Measurements from ENCODE around the gene CD99L2. TPM values are rescaled to one million over a fixed set of nuclear protein-coding genes. Genes with fewer than 3 reads are reported as not detected.

The CD99L2 gene
- total RNA-seq, 1 donor from 2014 or later: 49.9 TPM

DNA sequence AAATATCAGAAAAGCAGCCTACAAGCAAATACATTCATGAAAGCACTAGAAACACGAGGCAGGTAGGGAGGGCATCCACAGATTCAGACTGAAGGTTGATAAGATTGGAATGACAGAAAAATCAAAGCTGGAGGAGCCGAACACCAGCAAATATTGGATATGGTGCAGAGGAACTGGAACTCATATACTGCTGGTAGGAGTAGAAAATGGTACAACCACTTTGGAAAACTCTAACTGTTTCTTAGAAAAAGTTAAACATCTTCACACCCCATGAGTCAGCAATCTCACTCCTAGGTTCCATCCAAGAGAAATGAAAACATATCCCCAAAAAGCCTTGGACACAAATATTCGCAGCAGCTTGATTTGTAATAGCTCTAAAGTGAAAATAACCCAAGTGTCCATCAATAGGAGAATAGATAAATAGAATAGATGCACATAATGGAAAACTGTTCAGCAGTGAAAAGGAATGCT, 27.1 kb downstream of the CD99L2 start:
- Mint-ChIP-seq H3K9me3 (ENCODE audit: unreplicated experiment) (no peaks in the 10 kb centered on the region), H3K4me1 (ENCODE audit: low read depth, unreplicated experiment) (peaks cover 9% of the 10 kb centered on the region), H3K4me3 (ENCODE audit: unreplicated experiment) (peak overlapping the region; percentile 38), H3K27me3 (ENCODE audit: unreplicated experiment) (no peaks in the 10 kb centered on the region), H3K36me3 (ENCODE audit: unreplicated experiment) (no peaks in the 10 kb centered on the region), H3K27ac (ENCODE audit: unreplicated experiment) (peak overlapping the region; percentile 86)
- no peak for DNase-seq
- TF ChIP-seq, protein P1, sequence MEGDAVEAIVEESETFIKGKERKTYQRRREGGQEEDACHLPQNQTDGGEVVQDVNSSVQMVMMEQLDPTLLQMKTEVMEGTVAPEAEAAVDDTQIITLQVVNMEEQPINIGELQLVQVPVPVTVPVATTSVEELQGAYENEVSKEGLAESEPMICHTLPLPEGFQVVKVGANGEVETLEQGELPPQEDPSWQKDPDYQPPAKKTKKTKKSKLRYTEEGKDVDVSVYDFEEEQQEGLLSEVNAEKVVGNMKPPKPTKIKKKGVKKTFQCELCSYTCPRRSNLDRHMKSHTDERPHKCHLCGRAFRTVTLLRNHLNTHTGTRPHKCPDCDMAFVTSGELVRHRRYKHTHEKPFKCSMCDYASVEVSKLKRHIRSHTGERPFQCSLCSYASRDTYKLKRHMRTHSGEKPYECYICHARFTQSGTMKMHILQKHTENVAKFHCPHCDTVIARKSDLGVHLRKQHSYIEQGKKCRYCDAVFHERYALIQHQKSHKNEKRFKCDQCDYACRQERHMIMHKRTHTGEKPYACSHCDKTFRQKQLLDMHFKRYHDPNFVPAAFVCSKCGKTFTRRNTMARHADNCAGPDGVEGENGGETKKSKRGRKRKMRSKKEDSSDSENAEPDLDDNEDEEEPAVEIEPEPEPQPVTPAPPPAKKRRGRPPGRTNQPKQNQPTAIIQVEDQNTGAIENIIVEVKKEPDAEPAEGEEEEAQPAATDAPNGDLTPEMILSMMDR (IDR thresholded peaks at IDR 0.05; ENCODE audit: partially characterized antibody, unreplicated experiment): no peak

GRCh38 chrX:150870487-150871340, 27.8 kb downstream of the CD99L2 start:
- H3K27ac Mint-ChIP-seq (ENCODE audit: unreplicated experiment): peak overlapping the region; percentile 86
- peaks cover 9% of the 10 kb centered on the region for H3K4me1 Mint-ChIP-seq (ENCODE audit: low read depth, unreplicated experiment)
- H3K4me3 Mint-ChIP-seq (ENCODE audit: unreplicated experiment): peak overlapping the region; percentile 38
- TF ChIP-seq, protein P1 (IDR thresholded peaks at IDR 0.05; ENCODE audit: partially characterized antibody, unreplicated experiment): no peak
- DNase-seq: peak; percentile 17
- no peaks in the 10 kb centered on the region for H3K9me3 Mint-ChIP-seq (ENCODE audit: unreplicated experiment)
- no peaks in the 10 kb centered on the region for H3K27me3 Mint-ChIP-seq (ENCODE audit: unreplicated experiment)
- H3K36me3 Mint-ChIP-seq (ENCODE audit: unreplicated experiment): no peaks in the 10 kb centered on the region

- Mint-ChIP-seq H3K27me3 (ENCODE audit: unreplicated experiment) (no peaks in the 10 kb centered on the region), H3K9me3 (ENCODE audit: unreplicated experiment) (no peaks in the 10 kb centered on the region), H3K4me3 (ENCODE audit: unreplicated experiment) (no peak overlapping the region), H3K27ac (ENCODE audit: unreplicated experiment) (no peak overlapping the region), H3K36me3 (ENCODE audit: unreplicated experiment) (no peaks in the 10 kb centered on the region), H3K4me1 (ENCODE audit: low read depth, unreplicated experiment) (peaks cover 9% of the 10 kb centered on the region)
- DNase-seq: no peak
- TF ChIP-seq, protein P1 (IDR thresholded peaks at IDR 0.05; ENCODE audit: partially characterized antibody, unreplicated experiment): no peak
These were observed 28.4 kb downstream of the CD99L2 start for GRCh38 chrX:150870029-150870428.

- H3K27ac Mint-ChIP-seq (ENCODE audit: unreplicated experiment): no peak overlapping the region
- H3K36me3 Mint-ChIP-seq (ENCODE audit: unreplicated experiment): no peaks in the 10 kb centered on the region
- TF ChIP-seq, protein P1 (IDR thresholded peaks at IDR 0.05; ENCODE audit: partially characterized antibody, unreplicated experiment): no peak
- no peaks in the 10 kb centered on the region for H3K27me3 Mint-ChIP-seq (ENCODE audit: unreplicated experiment)
- H3K4me3 Mint-ChIP-seq (ENCODE audit: unreplicated experiment): no peak overlapping the region
- no peaks in the 10 kb centered on the region for H3K9me3 Mint-ChIP-seq (ENCODE audit: unreplicated experiment)
- H3K4me1 Mint-ChIP-seq (ENCODE audit: low read depth, unreplicated experiment): peaks cover 9% of the 10 kb centered on the region
- DNase-seq: no peak
These were observed 29.0 kb downstream of the CD99L2 start for GRCh38 chrX:150869450-150869849.

GRCh38 chrX:150868625-150869024, 29.8 kb downstream of the CD99L2 start:
- H3K4me3 Mint-ChIP-seq (ENCODE audit: unreplicated experiment): no peak overlapping the region
- no peaks in the 10 kb centered on the region for H3K9me3 Mint-ChIP-seq (ENCODE audit: unreplicated experiment)
- H3K27ac Mint-ChIP-seq (ENCODE audit: unreplicated experiment): no peak overlapping the region
- H3K27me3 Mint-ChIP-seq (ENCODE audit: unreplicated experiment): no peaks in the 10 kb centered on the region
- DNase-seq: no peak
- no peaks in the 10 kb centered on the region for H3K36me3 Mint-ChIP-seq (ENCODE audit: unreplicated experiment)
- TF ChIP-seq, protein P1 (IDR thresholded peaks at IDR 0.05; ENCODE audit: partially characterized antibody, unreplicated experiment): no peak
- H3K4me1 Mint-ChIP-seq (ENCODE audit: low read depth, unreplicated experiment): peaks cover 9% of the 10 kb centered on the region

Data from glutamatergic neuron (in vitro differentiated cells).